GM18508 (cell line): ENCODE data around the gene RNF39.
"Not testable (repeated sequence)": the region's sequence is repeated elsewhere in the genome, so short reads cannot be mapped to it uniquely, and the experiment has no call there.

Experiments
- ATAC-seq: cut with Tn5 transposase; IDR thresholded peaks from one replicate; pipeline ENCODE4 v1.9.1; 2021; ENCODE audit warnings: moderate number of reproducible peaks; ENCODE audit not compliant: insufficient read depth, unreplicated experiment

The RNF39 gene

GRCh38 chr6:30075094-30075789 lies at the start of gene RNF39:
TSS of gene RNF39 (minus strand) at chr6:30075769. CDS start at chr6:30075585, 184 bp downstream.
- ATAC-seq: no peak

- no peak for ATAC-seq
Measured at GRCh38 chr6:30122515-30122914, 46.9 kb upstream of the RNF39 start.

GRCh38 chr6:30121446-30122366 lies 46.1 kb upstream of the RNF39 start:
- ATAC-seq: no peak

- not testable (repeated sequence) for ATAC-seq
Measured at GRCh38 chr6:30118691-30119090, 43.1 kb upstream of the RNF39 start.

- ATAC-seq: no peak
Measured at GRCh38 chr6:30116724-30117123, 41.2 kb upstream of the RNF39 start.

- ATAC-seq: no peak
Measured at GRCh38 chr6:30113841-30114240, 38.3 kb upstream of the RNF39 start.

- ATAC-seq: no peak
Measured at GRCh38 chr6:30113003-30113759, 37.6 kb upstream of the RNF39 start, which contains the start of gene TRIM31. TSS of gene TRIM31 (minus strand) at chr6:30113090. CDS start at chr6:30112805, 285 bp downstream.

GRCh38 chr6:30112402-30112994 lies 36.9 kb upstream of the RNF39 start:
- no peak for ATAC-seq

- no peak for ATAC-seq
Measured at GRCh38 chr6:30111266-30111856, 35.8 kb upstream of the RNF39 start.

GRCh38 chr6:30104661-30105060 lies 29.1 kb upstream of the RNF39 start:
- no peak for ATAC-seq

GRCh38 chr6:30103872-30104179 lies 28.3 kb upstream of the RNF39 start:
- no peak for ATAC-seq

- peak; percentile 71 for ATAC-seq
Measured at GRCh38 chr6:30102970-30103871, 27.7 kb upstream of the RNF39 start.

GRCh38 chr6:30102414-30102969 lies 26.9 kb upstream of the RNF39 start:
- no peak for ATAC-seq

GRCh38 chr6:30101444-30102413 lies 26.2 kb upstream of the RNF39 start:
- ATAC-seq: no peak

GRCh38 chr6:30100585-30101443 lies 25.2 kb upstream of the RNF39 start:
- no peak for ATAC-seq

GRCh38 chr6:30100154-30100553 lies 24.6 kb upstream of the RNF39 start:
- ATAC-seq: no peak
